Nephron progenitor cell (in vitro differentiated cells): Measurements from ENCODE around the gene RPS6KA4.

ENCODE experiments used
- DNase-seq: peaks from one replicate; pipeline ENCODE4 v3.0.0; 2021
- H3K27ac Mint-ChIP-seq: 2 replicates; pipeline ENCODE4 v1.8.0; 2021; ENCODE audit warnings: mild to moderate bottlenecking, moderate library complexity, mixed read lengths
- H3K27me3 Mint-ChIP-seq: 2 replicates; pipeline ENCODE4 v1.8.0; 2021; ENCODE audit warnings: mild to moderate bottlenecking, low read depth, mixed read lengths; ENCODE audit not compliant: poor library complexity
- H3K36me3 Mint-ChIP-seq: 2 replicates; pipeline ENCODE4 v1.8.0; 2021; ENCODE audit warnings: low read depth, mixed read lengths
- H3K4me1 Mint-ChIP-seq: 2 replicates; pipeline ENCODE4 v1.8.0; 2021; ENCODE audit warnings: mixed read lengths
- H3K4me3 Mint-ChIP-seq: 2 replicates; pipeline ENCODE4 v1.8.0; 2021; ENCODE audit warnings: mild to moderate bottlenecking, moderate library complexity, mixed read lengths
- H3K9me3 Mint-ChIP-seq: 2 replicates; pipeline ENCODE4 v1.8.0; 2021; ENCODE audit warnings: mild to moderate bottlenecking, moderate library complexity, mixed read lengths
- TF ChIP-seq, protein P1 (sequence below): fragments of 200-600 bp; sonication (generic); IDR thresholded peaks from 2 replicates; pipeline ENCODE4 v1.5.0; 2021; ENCODE audit warnings: antibody characterized with exemption

RPS6KA4 gene

GRCh38 chr11:64340671-64341335 lies 18.2 kb upstream of the RPS6KA4 start:
- TF ChIP-seq, protein P1, sequence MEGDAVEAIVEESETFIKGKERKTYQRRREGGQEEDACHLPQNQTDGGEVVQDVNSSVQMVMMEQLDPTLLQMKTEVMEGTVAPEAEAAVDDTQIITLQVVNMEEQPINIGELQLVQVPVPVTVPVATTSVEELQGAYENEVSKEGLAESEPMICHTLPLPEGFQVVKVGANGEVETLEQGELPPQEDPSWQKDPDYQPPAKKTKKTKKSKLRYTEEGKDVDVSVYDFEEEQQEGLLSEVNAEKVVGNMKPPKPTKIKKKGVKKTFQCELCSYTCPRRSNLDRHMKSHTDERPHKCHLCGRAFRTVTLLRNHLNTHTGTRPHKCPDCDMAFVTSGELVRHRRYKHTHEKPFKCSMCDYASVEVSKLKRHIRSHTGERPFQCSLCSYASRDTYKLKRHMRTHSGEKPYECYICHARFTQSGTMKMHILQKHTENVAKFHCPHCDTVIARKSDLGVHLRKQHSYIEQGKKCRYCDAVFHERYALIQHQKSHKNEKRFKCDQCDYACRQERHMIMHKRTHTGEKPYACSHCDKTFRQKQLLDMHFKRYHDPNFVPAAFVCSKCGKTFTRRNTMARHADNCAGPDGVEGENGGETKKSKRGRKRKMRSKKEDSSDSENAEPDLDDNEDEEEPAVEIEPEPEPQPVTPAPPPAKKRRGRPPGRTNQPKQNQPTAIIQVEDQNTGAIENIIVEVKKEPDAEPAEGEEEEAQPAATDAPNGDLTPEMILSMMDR = no peak
- no peak overlapping the region for H3K27ac Mint-ChIP-seq
- H3K27me3 Mint-ChIP-seq = peaks cover 16% of the 10 kb centered on the region
- H3K4me3 Mint-ChIP-seq = peak overlapping the region; percentile 74
- no peaks in the 10 kb centered on the region for H3K36me3 Mint-ChIP-seq
- H3K4me1 Mint-ChIP-seq = peaks cover 46% of the 10 kb centered on the region
- peak; percentile 87 for DNase-seq
- H3K9me3 Mint-ChIP-seq = no peaks in the 10 kb centered on the region

DNA sequence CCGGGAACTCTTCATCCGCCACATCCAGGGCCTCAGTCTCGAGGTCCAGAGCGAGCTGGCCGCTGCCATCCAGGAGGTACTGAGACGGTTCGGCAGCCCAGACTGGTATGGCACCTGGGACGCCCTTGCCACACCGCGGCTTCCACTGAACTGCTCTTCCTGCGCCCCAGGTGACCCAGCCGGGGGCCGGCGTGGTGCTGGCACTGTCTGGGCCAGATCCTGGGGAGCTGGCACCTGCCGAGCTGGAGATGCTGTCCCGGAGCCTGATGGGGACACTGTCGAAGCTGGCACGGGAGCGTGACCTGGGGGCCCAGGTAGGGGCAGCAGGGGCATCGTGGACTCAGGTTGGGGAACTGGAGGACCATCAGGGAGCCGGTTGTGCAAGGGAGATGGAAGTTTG lies 17.5 kb upstream of the RPS6KA4 start:
- Mint-ChIP-seq H3K9me3 (no peaks in the 10 kb centered on the region), H3K27ac (no peak overlapping the region), H3K4me3 (peak overlapping the region; percentile 74), H3K4me1 (peaks cover 46% of the 10 kb centered on the region), H3K27me3 (peaks cover 16% of the 10 kb centered on the region), H3K36me3 (no peaks in the 10 kb centered on the region)
- no peak for DNase-seq
- TF ChIP-seq, protein P1 = no peak

DNA sequence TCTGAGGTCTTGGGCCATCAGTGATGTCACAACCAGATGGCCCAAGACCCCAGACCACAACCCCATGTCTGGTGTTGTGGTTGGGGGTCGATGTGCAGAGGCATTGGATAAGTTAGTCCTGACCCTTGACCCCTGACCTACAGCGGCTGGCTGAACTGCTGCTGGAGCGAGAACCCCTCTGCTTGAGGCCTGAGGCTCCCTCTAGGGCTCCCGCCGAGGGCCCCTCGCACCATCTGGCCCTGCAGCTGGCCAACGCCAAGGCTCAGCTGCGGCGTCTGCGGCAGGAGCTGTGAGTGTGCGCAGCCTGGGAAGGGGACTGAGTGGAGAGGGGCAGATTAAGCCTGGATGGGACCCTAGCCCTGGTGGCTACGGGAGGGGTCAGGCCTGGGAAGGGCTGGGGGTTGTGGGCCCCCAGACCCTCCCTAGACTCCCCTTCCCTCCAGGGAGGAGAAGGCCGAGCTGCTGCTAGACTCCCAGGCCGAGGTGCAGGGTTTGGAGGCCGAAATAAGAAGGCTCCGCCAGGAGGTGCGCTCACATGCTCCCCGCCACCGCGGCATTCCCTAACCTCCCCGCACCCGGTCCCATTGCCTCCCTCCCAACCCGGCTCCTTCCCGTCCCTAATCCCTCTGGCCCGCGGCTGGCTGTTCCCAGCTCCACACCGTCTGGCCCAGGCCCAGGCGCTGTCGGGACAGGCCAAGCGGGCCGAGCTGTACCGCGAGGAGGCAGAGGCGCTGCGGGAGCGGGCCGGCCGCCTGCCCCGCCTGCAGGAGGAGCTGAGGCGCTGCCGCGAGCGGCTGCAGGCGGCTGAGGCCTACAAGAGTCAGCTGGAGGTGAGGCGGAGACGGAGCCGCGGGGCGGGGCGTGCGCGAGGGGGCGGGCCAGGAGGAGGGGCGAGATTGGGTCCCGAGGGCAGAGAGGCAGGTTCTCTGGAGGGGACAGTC lies 16.8 kb upstream of the RPS6KA4 start:
- Mint-ChIP-seq H3K27ac (no peak overlapping the region), H3K36me3 (no peaks in the 10 kb centered on the region), H3K4me3 (peak overlapping the region; percentile 60), H3K27me3 (peaks cover 16% of the 10 kb centered on the region), H3K4me1 (peaks cover 43% of the 10 kb centered on the region), H3K9me3 (no peaks in the 10 kb centered on the region)
- DNase-seq = peak; percentile 95
- TF ChIP-seq, protein P1 = peak; percentile 26

DNA sequence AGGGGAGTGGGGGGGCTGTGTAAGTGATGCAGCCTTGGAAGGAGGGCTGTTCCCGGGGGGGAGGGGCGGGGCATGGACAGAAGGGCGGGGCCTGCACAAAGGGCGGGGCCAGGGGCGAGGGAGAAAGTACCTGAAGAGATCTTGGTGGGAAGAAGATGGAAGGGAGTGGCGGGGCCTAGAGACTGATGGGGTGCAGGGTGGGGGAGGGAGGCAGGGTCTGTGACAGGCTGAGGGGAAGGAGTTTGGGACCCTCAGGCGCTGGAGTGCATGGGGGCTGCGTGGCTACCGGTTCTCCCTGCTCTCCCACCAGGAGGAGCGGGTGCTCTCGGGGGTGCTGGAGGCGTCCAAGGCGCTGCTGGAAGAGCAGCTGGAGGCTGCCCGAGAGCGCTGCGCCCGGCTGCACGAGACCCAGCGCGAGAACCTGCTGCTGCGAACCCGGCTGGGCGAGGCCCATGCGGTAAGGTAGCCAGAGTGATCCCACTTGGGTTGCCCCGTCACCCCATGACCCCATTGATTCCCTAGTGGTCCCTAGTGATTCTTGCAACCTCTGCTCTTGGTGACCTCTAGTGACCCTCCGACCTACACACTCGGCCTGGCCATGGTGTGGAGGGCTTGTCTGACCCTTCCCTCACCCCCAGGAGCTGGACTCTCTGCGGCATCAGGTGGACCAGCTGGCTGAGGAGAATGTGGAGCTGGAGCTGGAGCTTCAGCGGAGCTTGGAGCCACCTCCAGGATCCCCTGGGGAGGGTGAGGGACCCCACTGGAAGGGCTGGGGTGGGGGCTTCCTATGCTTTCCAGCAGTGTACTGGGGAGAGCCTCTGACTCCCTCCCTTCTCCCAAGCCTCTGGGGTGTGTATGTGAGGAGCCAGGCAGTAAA lies 15.9 kb upstream of the RPS6KA4 start:
- no peaks in the 10 kb centered on the region for H3K36me3 Mint-ChIP-seq
- H3K27me3 Mint-ChIP-seq = peaks cover 13% of the 10 kb centered on the region
- H3K4me3 Mint-ChIP-seq = peak overlapping the region; percentile 60
- DNase-seq = no peak
- H3K4me1 Mint-ChIP-seq = peaks cover 45% of the 10 kb centered on the region
- TF ChIP-seq, protein P1 = no peak
- H3K27ac Mint-ChIP-seq = no peak overlapping the region
- H3K9me3 Mint-ChIP-seq = no peaks in the 10 kb centered on the region

DNA sequence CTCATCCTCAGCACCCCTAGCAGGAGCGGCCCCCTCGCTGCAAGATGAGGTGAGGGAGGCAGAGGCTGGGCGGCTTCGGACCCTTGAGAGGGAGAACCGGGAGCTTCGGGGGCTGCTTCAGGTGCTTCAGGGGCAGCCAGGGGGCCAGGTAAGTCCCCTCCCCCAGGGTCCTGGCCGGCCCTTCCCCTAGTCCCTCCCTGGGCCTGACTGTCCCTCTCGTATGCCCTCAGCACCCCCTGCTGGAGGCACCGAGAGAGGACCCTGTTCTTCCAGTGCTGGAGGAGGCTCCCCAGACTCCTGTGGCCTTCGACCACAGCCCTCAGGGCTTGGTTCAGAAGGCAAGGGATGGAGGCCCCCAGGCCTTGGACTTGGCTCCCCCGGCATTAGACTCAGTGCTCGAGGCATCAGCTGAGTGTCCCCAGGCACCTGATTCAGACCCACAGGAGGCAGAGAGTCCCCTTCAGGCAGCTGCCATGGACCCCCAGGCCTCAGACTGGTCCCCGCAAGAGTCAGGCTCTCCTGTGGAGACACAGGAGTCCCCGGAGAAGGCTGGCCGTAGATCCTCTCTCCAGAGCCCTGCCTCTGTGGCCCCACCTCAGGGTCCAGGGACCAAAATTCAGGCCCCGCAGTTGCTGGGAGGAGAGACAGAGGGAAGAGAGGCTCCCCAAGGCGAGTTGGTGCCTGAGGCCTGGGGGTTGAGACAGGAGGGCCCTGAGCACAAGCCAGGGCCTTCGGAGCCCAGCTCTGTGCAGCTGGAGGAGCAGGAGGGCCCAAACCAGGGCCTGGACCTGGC lies 15.0 kb upstream of the RPS6KA4 start:
- DNase-seq = no peak
- H3K27me3 Mint-ChIP-seq = peaks cover 13% of the 10 kb centered on the region
- no peaks in the 10 kb centered on the region for H3K36me3 Mint-ChIP-seq
- H3K27ac Mint-ChIP-seq = no peak overlapping the region
- no peaks in the 10 kb centered on the region for H3K9me3 Mint-ChIP-seq
- TF ChIP-seq, protein P1 = peak; percentile 30
- H3K4me3 Mint-ChIP-seq = no peak overlapping the region
- H3K4me1 Mint-ChIP-seq = peaks cover 51% of the 10 kb centered on the region
